Neural cell (in vitro differentiated cells): ENCODE results near the gene PPAT. TPM values are rescaled to one million over a fixed set of nuclear protein-coding genes. Genes with fewer than 3 reads are reported as not detected.

ENCODE experiments used
- H2AFZ ChIP-seq: fragments of 200-600, 300-800 bp; sonication (generic), shearing (Covaris generic); 2 replicates; pipeline ENCODE4 v1.6.0; 2014; ENCODE audit warnings: low read depth, mild to moderate bottlenecking, antibody characterized with exemption, low read length, moderate library complexity
- H3F3A ChIP-seq: fragments of 200-600 bp; shearing (Covaris generic); 2 replicates; pipeline ENCODE4 v1.6.1; 2016; ENCODE audit warnings: mild to moderate bottlenecking, moderate library complexity, mixed read lengths, antibody characterized with exemption, low read length; ENCODE audit not compliant: insufficient read depth, poor library complexity, severe bottlenecking
- H3K27ac ChIP-seq: fragments of 200-600, 300-800 bp; sonication (generic), shearing (Covaris generic); 2 replicates; pipeline ENCODE4 v1.5.1; 2014; ENCODE audit warnings: mild to moderate bottlenecking, low read length, moderate library complexity
- H3K27me3 ChIP-seq: fragments of 300-800, 200-600 bp; sonication (generic), shearing (Covaris generic); 2 replicates; pipeline ENCODE4 v1.6.0; 2014; ENCODE audit warnings: mild to moderate bottlenecking, low read depth, low read length, moderate library complexity; ENCODE audit not compliant: insufficient read depth
- H3K36me3 ChIP-seq: fragments of 300-800, 200-600 bp; sonication (generic), shearing (Covaris generic); 2 replicates; pipeline ENCODE4 v1.5.1; 2014; ENCODE audit warnings: mild to moderate bottlenecking, antibody characterized with exemption, low read length, moderate library complexity; ENCODE audit not compliant: insufficient read depth
- H3K4me2 ChIP-seq: fragments of 300-800, 200-600 bp; sonication (generic), shearing (Covaris generic); 2 replicates; pipeline ENCODE4 v1.6.0; 2014; ENCODE audit warnings: mild to moderate bottlenecking, low read length
- H3K4me3 ChIP-seq: fragments of 300-800, 200-600 bp; sonication (generic), shearing (Covaris generic); 2 replicates; pipeline ENCODE4 v1.5.1; 2014; ENCODE audit warnings: mild to moderate bottlenecking, low read length, moderate library complexity
- H3K79me2 ChIP-seq: fragments of 200-600 bp; shearing (Covaris generic); replicated peaks from 2 replicates; pipeline ENCODE4 v1.6.0; 2014; ENCODE audit warnings: mild to moderate bottlenecking, low read length, moderate library complexity; ENCODE audit not compliant: insufficient read depth
- H3K9ac ChIP-seq: fragments of 300-800, 200-600 bp; sonication (generic), shearing (Covaris generic); 2 replicates; pipeline ENCODE4 v1.6.1; 2016; ENCODE audit warnings: mild to moderate bottlenecking, low read length, mixed read lengths
- H3K9me2 ChIP-seq: fragments of 200-600 bp; shearing (Covaris generic); 2 replicates; pipeline ENCODE4 v1.6.1; 2016; ENCODE audit warnings: mild to moderate bottlenecking, low read length, mixed read lengths; ENCODE audit not compliant: insufficient read depth
- H3K9me3 ChIP-seq: fragments of 200-600, 300-800 bp; sonication (generic), shearing (Covaris generic); 2 replicates; pipeline ENCODE4 v1.6.1; 2016; ENCODE audit warnings: mild to moderate bottlenecking, mixed run types, low read length, moderate library complexity, mixed read lengths
- H4K20me1 ChIP-seq: fragments of 200-600 bp; shearing (Covaris generic); 2 replicates; pipeline ENCODE4 v1.6.1; 2016; ENCODE audit warnings: mild to moderate bottlenecking, mixed run types; ENCODE audit not compliant: insufficient read depth
- EP300 ChIP-seq: fragments of 450-650 bp; conservative IDR thresholded peaks from 2 replicates; pipeline ENCODE4 v1.6.1; 2014; ENCODE audit warnings: antibody characterized with exemption, mild to moderate bottlenecking, moderate library complexity; ENCODE audit not compliant: poor library complexity, severe bottlenecking
- EZH2 ChIP-seq: fragments of 200-600, 300-800 bp; shearing (Covaris generic), sonication (generic); IDR thresholded peaks from 2 replicates; pipeline ENCODE4 v1.6.1; 2014; ENCODE audit warnings: antibody characterized with exemption, low read length, borderline replicate concordance, mild to moderate bottlenecking; ENCODE audit not compliant: insufficient read depth, poor library complexity, severe bottlenecking
- MXI1 ChIP-seq: fragments of 450-650 bp; conservative IDR thresholded peaks from 2 replicates; pipeline ENCODE4 v1.6.1; 2014; ENCODE audit warnings: antibody characterized with exemption, mild to moderate bottlenecking; ENCODE audit not compliant: poor library complexity, severe bottlenecking
- POLR2AphosphoS5 ChIP-seq: IDR thresholded peaks from 2 replicates; pipeline ENCODE4 v1.6.1; 2012
- RAD21 ChIP-seq: fragments of 450-650 bp; conservative IDR thresholded peaks from 2 replicates; pipeline ENCODE4 v1.6.1; 2014; ENCODE audit warnings: antibody characterized with exemption, mild to moderate bottlenecking, moderate library complexity
- SMC3 ChIP-seq: fragments of 450-650 bp; conservative IDR thresholded peaks from 2 replicates; pipeline ENCODE4 v1.6.1; 2014; ENCODE audit warnings: antibody characterized with exemption, mild to moderate bottlenecking, moderate library complexity; ENCODE audit not compliant: poor library complexity
- TAF1 ChIP-seq: IDR thresholded peaks from 2 replicates; pipeline ENCODE4 v1.6.1; 2012; ENCODE audit warnings: low read depth
- polyA plus RNA-seq: library from polyadenylated mRNA; depleted of rRNA; stranded (reverse); fragments of >200 nt; gene quantifications from 2 replicates; pipeline ENCODE4 v1.2.3, GENCODE V29; 2014
- TF ChIP-seq, protein P1 (sequence below): IDR thresholded peaks from 2 replicates; pipeline ENCODE4 v1.6.1; 2012; ENCODE audit warnings: borderline replicate concordance
- TF ChIP-seq, protein P2 (sequence below): fragments of 450-650 bp; IDR thresholded peaks from 2 replicates; pipeline ENCODE4 v1.5.1; 2014; ENCODE audit warnings: antibody characterized with exemption, mild to moderate bottlenecking, moderate library complexity; ENCODE audit not compliant: poor library complexity, severe bottlenecking

Gene PPAT
- polyA plus RNA-seq, 1 donor from 2014 or later, result 22.5 TPM

DNA sequence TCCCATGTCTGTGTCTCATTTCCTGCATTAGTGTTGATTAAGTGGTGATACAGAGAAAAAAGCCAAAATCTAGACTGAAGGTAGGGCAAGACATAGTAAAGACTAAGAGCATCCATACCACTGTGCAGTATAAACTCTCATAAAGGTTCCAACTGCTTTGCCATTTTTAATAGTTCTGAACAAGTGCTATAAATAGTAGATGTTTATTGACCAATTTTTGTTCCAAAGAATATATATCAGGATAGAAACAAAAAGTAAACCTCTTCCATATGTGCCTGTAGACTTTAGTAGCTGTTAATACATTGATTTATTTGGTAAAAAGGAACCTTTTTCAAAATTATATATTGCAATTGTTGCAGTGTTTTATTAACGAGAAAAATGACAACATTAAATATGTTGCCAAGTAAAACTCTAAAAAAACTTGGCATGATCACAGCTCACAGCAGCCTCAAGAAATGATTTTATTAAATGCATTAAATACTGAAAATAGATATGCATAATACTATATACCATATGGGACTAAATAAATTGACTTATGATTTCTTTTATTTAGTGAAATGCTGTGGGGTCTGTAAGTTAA lies 25.8 kb downstream of the PPAT start:
- Histone ChIP-seq H3K9ac (peak overlapping the region; percentile 59), H3K27ac (peak overlapping the region; percentile 87), H2AFZ (peak overlapping the region; percentile 65)

DNA sequence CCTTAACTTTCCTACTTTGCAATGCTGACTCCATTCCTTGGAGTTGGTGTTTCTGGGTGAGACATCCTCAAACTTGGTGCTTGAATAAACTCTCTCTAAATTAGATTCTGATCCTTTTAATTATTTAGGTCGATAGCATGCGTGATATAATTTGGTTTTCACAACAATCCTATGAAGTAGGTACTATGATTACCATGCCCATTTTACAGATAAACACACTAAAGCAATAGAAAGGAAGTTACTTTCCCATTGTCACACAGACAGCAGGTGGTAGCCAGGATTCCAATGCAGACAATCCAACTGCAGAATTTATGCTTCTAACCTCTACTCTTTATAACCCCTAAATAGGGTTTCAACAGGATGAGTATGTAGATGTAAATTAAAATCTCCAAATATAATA lies 26.4 kb downstream of the PPAT start:
- Histone ChIP-seq H3K9me2 (no peaks in the 10 kb centered on the region), H3K27ac (peak overlapping the region; percentile 87), H3K27me3 (no peaks in the 10 kb centered on the region), H3K9ac (no peak overlapping the region), H3K9me3 (no peaks in the 10 kb centered on the region), H4K20me1 (no peaks in the 10 kb centered on the region), H2AFZ (no peak overlapping the region), H3F3A (no peaks in the 10 kb centered on the region), H3K4me2 (no peak overlapping the region), H3K4me3 (no peak overlapping the region), H3K36me3 (no peaks in the 10 kb centered on the region), H3K79me2 (peaks cover 27% of the 10 kb centered on the region)
- TF ChIP-seq EZH2 (no peak), TAF1 (no peak), MXI1 (no peak), POLR2AphosphoS5 (no peak), EP300 (no peak), RAD21 (no peak), SMC3 (no peak)
- TF ChIP-seq, protein P1, sequence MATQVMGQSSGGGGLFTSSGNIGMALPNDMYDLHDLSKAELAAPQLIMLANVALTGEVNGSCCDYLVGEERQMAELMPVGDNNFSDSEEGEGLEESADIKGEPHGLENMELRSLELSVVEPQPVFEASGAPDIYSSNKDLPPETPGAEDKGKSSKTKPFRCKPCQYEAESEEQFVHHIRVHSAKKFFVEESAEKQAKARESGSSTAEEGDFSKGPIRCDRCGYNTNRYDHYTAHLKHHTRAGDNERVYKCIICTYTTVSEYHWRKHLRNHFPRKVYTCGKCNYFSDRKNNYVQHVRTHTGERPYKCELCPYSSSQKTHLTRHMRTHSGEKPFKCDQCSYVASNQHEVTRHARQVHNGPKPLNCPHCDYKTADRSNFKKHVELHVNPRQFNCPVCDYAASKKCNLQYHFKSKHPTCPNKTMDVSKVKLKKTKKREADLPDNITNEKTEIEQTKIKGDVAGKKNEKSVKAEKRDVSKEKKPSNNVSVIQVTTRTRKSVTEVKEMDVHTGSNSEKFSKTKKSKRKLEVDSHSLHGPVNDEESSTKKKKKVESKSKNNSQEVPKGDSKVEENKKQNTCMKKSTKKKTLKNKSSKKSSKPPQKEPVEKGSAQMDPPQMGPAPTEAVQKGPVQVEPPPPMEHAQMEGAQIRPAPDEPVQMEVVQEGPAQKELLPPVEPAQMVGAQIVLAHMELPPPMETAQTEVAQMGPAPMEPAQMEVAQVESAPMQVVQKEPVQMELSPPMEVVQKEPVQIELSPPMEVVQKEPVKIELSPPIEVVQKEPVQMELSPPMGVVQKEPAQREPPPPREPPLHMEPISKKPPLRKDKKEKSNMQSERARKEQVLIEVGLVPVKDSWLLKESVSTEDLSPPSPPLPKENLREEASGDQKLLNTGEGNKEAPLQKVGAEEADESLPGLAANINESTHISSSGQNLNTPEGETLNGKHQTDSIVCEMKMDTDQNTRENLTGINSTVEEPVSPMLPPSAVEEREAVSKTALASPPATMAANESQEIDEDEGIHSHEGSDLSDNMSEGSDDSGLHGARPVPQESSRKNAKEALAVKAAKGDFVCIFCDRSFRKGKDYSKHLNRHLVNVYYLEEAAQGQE, result no peak
- TF ChIP-seq, protein P2, sequence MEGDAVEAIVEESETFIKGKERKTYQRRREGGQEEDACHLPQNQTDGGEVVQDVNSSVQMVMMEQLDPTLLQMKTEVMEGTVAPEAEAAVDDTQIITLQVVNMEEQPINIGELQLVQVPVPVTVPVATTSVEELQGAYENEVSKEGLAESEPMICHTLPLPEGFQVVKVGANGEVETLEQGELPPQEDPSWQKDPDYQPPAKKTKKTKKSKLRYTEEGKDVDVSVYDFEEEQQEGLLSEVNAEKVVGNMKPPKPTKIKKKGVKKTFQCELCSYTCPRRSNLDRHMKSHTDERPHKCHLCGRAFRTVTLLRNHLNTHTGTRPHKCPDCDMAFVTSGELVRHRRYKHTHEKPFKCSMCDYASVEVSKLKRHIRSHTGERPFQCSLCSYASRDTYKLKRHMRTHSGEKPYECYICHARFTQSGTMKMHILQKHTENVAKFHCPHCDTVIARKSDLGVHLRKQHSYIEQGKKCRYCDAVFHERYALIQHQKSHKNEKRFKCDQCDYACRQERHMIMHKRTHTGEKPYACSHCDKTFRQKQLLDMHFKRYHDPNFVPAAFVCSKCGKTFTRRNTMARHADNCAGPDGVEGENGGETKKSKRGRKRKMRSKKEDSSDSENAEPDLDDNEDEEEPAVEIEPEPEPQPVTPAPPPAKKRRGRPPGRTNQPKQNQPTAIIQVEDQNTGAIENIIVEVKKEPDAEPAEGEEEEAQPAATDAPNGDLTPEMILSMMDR, result no peak

More for the DNA sequence above, 25.8 kb downstream of the PPAT start:
- Histone ChIP-seq H3K27me3 (no peaks in the 10 kb centered on the region), H3K9me2 (no peaks in the 10 kb centered on the region), H4K20me1 (no peaks in the 10 kb centered on the region), H3K4me2 (peak overlapping the region; percentile 88), H3F3A (no peaks in the 10 kb centered on the region), H3K4me3 (peak overlapping the region; percentile 66), H3K36me3 (no peaks in the 10 kb centered on the region), H3K79me2 (peaks cover 27% of the 10 kb centered on the region), H3K9me3 (no peaks in the 10 kb centered on the region)
- no peak for TF ChIP-seq SMC3
- no peak for TF ChIP-seq TAF1
- TF ChIP-seq EP300, result no peak
- TF ChIP-seq, protein P1, result no peak
- TF ChIP-seq RAD21, result no peak
